HL-60 (cell line): ENCODE measurements around the gene QSOX2.

Source experiments
- DNase-seq, 2 experiments: peaks; one replicate each; pipeline ENCODE4 v3.0.0-alpha.2; 2010 to 2020; ENCODE audit warnings: low read depth in 1 of 2, low spot score in 1 of 2
- H3K27ac ChIP-seq: fragments of 250-450 bp; sonication (Bioruptor Pico); replicated peaks from 2 replicates; pipeline ENCODE4 v1.5.1; 2020; ENCODE audit warnings: mild to moderate bottlenecking, moderate library complexity
- H3K27me3 ChIP-seq: fragments of 250-450 bp; sonication (Bioruptor Pico); 2 replicates; pipeline ENCODE4 v1.5.1; 2021; ENCODE audit warnings: mild to moderate bottlenecking, moderate library complexity; ENCODE audit not compliant: insufficient read depth, poor library complexity, severe bottlenecking
- H3K4me3 ChIP-seq: replicated peaks from 2 replicates; pipeline ENCODE4 v1.5.1; 2011; ENCODE audit warnings: mild to moderate bottlenecking, control low read depth, low read length; ENCODE audit not compliant: insufficient read depth
- CTCF ChIP-seq: IDR thresholded peaks from one replicate; pipeline ENCODE4 v1.5.1; 2011; ENCODE audit warnings: low read length, control low read depth, inconsistent platforms; ENCODE audit not compliant: insufficient read depth
- GABPA ChIP-seq: IDR thresholded peaks from 2 replicates; pipeline ENCODE4 v1.6.1; 2012; ENCODE audit warnings: low read depth
- POLR2AphosphoS5 ChIP-seq: IDR thresholded peaks from 2 replicates; pipeline ENCODE4 v1.6.1; 2012; ENCODE audit warnings: low read depth
- REST ChIP-seq: IDR thresholded peaks from 2 replicates; pipeline ENCODE4 v1.6.1; 2012; ENCODE audit warnings: low read depth; ENCODE audit not compliant: insufficient replicate concordance
- SPI1 ChIP-seq: IDR thresholded peaks from 2 replicates; pipeline ENCODE4 v1.6.1; 2012; ENCODE audit warnings: low read depth, mild to moderate bottlenecking, borderline replicate concordance

The QSOX2 gene

GRCh38 chr9:136244969-136245218, 718 bp downstream of the QSOX2 start:
- Histone ChIP-seq H3K27me3 (no peaks in the 10 kb centered on the region), H3K4me3 (peak overlapping the region; percentile 82), H3K27ac (peak overlapping the region; percentile 69)
- TF ChIP-seq POLR2AphosphoS5 = no peak
- DNase-seq = no peak

- Histone ChIP-seq H3K27me3 (no peaks in the 10 kb centered on the region), H3K4me3 (peak overlapping the region; percentile 82), H3K27ac (peak overlapping the region; percentile 69)
- TF ChIP-seq CTCF (no peak), SPI1 (no peak), REST (no peak), GABPA (no peak), POLR2AphosphoS5 (no peak)
- DNase-seq = peak in 1 of 2 experiments; percentile 44
Measured at GRCh38 chr9:136244122-136244968, 1.3 kb downstream of the QSOX2 start.

GRCh38 chr9:136243631-136244030, 2.0 kb downstream of the QSOX2 start:
- no peak overlapping the region for H3K4me3 ChIP-seq
- no peaks in the 10 kb centered on the region for H3K27me3 ChIP-seq
- TF ChIP-seq CTCF (no peak), POLR2AphosphoS5 (no peak), GABPA (no peak)
- no peak for DNase-seq
- H3K27ac ChIP-seq = no peak overlapping the region

GRCh38 chr9:136242918-136243525, 2.6 kb downstream of the QSOX2 start:
- no peaks in the 10 kb centered on the region for H3K27me3 ChIP-seq
- no peak overlapping the region for H3K27ac ChIP-seq
- H3K4me3 ChIP-seq = no peak overlapping the region
- peak in 1 of 2 experiments; percentile 32 for DNase-seq
- TF ChIP-seq SPI1 (no peak), REST (peak; percentile 34)
